HG03103 (cell line): ENCODE measurements around the gene ZYG11A.
A peak's percentile ranks its signal among the peaks of the same experiment; 100 is the strongest.

Source experiments
- ATAC-seq: cut with Tn5 transposase; IDR thresholded peaks from one replicate; pipeline ENCODE4 v1.9.1; 2021; ENCODE audit warnings: low read depth; ENCODE audit not compliant: unreplicated experiment

Gene ZYG11A

GRCh38 chr1:52916241-52916975 lies 73.8 kb downstream of the ZYG11A start:
- ATAC-seq, result no peak

- ATAC-seq, result no peak
Observed at GRCh38 chr1:52917156-52917555, 74.6 kb downstream of the ZYG11A start.

GRCh38 chr1:52917581-52917980 lies 75.0 kb downstream of the ZYG11A start:
- no peak for ATAC-seq

GRCh38 chr1:52918201-52918600 lies 75.6 kb downstream of the ZYG11A start:
- ATAC-seq, result no peak

DNA sequence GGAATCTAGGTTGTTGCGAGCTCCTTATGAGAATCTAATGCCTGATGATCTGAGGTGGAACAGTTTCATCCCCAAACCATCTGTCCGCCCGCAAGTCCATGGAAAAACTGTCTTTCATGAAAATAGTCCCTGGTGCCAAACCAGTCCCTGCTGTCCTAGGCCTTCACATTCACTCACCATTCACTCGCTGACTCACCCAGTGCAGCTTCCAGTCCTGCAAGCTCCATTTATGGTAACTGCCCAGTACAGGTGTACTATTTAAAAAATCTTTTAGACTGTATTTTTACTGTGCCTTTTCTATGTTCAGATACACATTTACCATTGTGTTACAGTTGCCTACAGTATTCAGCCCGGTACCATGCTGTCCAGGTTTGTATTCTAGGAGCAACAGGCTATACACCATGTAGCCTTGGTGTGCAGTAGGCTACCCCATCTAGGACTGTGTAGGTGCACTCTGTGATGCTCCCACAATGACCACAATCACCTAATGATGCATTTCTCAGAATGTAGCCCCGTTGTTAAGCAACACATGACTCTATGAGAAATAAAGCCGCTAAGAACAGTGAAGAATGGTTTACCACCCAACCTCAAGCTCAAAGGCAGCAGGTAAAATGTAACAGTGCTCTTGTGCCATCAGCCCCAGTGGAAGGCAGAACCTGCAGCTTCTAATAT lies 76.6 kb downstream of the ZYG11A start:
- ATAC-seq, result no peak

DNA sequence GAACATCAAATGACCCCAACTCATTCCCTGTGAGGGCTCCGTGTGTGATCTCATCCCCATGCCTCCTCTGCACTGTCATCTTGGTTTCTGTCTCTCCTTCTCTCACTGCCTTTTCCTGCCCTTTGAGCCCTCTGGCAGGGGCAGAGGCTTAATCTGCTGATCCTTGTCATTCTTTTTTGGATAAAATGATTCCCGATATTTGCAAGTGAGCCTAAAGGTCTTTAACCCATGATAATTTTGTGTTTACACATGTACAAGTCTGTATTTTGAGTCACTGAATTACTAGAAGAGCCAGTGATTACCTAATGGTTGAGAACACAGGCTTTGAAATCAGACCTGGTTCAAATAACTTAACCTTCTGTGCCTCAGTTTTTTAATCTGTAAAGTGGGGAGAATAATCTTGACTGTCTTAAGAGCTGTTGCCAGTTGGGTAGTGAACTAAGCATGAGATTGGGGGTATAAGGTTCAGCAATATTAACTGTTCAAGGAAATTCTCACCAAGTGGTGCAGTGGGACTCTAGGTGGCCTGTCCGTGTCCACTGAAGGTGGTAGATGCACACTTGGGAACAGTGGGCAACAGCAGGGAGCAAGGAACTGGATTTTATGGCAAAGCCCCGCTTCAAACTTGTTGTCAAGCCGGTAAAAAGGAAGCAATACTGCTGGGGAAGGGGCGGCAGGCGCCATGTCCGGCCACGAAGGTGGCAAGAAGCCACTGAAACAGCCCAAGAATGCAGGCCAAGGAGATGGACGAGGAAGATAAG lies 77.3 kb downstream of the ZYG11A start:
- no peak for ATAC-seq

DNA sequence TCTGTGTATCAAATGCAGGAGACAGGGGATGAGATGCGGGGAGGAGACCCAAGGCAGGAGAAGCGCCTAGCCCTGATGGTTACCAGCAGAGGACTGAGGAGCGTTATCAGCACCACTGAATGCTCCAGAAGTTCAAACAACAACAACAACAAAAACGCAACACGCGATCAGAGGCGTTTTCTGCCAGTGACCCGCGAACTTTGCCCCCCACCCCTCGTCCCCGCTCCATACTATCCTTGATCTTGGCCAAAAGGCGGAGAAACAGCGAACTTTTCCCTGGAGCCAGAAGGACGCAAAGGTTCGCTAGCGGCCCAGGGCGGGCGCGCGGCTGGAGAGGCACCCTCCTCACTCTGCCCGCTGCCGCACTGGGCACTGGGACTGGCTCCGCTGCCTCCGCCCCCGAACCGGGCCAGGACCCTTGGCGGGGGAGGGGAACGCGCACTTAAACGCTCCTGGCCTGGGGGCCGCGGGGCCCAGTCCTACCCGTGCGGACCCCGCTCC lies 78.3 kb downstream of the ZYG11A start:
- ATAC-seq, result no peak

- ATAC-seq, result no peak
Observed at GRCh38 chr1:52925571-52926005, 83.0 kb downstream of the ZYG11A start.

DNA sequence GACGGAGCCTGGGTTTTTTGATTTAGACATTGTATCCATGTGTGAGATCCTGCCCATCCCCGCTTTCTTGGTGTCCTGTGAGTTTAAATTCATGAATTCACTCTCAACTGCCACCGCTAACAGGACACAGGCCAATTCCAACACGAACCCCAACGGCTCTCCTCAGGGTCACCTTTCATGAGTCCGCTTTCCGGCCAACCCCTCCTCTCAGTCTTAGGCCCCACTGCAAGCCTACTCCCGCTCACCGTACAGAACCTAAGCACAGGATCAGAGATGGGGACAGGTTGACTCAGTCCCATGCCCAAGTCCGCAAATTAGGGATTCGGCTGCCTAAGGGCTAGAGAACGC lies 84.3 kb downstream of the ZYG11A start:
- peak; percentile 15 for ATAC-seq

DNA sequence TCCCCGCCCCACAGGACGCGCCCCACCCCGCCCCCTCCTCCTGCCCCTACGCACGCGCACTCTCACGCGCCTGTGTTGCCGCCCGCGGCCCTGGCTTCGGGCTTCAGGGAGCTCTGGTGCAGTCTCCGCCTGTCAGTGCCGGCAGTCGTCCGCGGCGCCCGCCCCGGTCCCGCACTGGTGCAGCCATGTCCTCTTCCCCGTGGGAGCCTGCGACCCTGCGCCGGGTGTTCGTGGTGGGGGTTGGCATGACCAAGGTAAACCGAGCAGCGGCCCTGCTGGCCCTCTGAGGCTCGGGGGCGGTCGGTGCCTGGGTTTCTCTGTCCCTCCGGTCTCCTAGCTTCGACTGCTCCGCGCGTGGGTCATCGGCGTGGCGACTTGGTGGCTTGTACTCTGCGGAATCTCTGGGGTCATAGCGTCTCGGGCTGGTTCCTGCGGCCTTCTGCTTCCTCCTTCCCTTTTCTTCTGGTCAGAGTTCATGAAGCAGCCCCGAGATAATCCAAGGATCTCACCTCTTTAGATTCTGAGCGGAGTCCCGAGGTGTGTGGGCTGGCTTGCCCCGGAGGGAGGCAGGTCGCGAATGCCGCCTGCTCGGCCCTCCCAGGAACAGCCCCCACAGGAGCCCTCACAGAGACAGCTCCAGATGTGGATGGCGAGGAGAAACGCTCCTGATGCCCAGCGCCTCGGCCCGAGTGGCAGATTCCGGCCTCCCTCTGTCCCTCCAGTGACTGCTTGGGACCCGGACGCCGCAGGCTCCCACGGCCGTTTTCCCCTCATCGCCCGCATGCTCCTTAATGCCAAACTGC lies 84.9 kb downstream of the ZYG11A start, which contains the start of gene SCP2:
Gene SCP2, plus strand, starts transcription at position 65 of the 803 bp plus-strand sequence. Its CDS starts 121 bp downstream, at position 186.
- peak; percentile 83 for ATAC-seq

- ATAC-seq, result no peak
Observed at GRCh38 chr1:52928015-52928404, 85.5 kb downstream of the ZYG11A start.

DNA sequence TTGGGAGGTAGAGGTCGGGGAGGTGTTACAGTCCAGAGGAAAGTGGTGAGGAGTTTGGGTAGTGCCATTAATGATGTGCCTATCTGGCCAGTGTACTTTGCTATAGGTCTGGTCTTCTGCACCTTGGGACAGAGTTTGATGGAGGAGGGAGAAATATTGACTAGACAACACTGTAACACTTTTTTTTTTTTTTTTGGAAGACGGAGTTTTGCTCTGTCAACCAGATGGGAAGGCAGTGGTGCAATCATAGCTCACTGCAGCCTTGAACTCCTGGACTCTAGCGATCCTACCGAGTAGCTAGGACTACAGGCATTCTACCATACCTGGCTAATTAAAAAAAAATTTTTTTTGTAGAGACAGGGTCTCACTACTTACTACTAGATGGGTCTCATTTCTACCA lies 86.5 kb downstream of the ZYG11A start:
- no peak for ATAC-seq

GRCh38 chr1:52937433-52938182 lies 95.0 kb downstream of the ZYG11A start:
- ATAC-seq, result no peak

DNA sequence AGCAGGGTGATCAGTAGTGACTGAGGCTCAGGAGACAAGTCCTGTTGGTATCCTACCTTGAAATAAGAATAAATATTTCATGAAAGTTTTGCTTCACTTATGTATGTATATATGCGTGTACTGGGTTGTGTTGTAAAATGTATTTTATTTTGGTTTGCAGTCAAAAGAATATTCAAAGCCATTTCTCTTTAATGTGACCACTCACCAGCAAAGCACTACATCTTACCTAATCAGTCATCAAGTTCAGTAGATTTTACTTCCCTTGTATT lies 95.6 kb downstream of the ZYG11A start:
- no peak for ATAC-seq

DNA sequence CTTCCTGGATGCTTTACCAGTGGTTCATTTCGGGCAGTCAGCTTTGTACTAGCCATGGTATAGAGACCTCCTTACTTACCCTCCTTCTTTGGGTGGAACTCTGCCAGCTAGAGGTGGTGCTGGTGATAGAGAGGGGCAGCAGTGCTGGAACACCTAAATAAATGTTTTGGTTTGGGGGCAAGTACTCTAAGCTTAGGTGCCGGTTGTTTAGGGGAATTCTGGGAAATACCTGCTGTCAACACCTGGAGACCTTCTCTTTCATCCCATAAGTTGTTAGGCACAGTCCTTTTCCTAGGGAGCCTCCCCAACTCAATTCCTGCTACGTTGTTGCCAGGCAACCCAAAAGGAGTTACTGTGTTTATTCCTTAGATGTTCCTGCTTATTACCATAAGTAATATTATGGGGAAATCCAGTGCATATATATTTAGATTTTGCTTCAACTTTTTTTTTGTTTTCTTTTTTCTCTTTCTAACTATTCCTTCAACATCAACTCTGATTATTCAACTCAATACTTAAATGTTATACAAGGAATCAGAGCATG lies 101.4 kb downstream of the ZYG11A start:
- ATAC-seq, result no peak

GRCh38 chr1:52944566-52944965 lies 102.0 kb downstream of the ZYG11A start:
- no peak for ATAC-seq
